T-helper 17 cell (primary cell): Measurements from ENCODE around the gene P2RY6. TPM values are rescaled to one million over a fixed set of nuclear protein-coding genes. Genes with fewer than 3 reads are reported as not detected.

Source experiments
- ATAC-seq: fragments of 150-1000 bp; cut with Tn5 transposase; 2 replicates; pipeline ENCODE4 v1.10.0; 2021; ENCODE audit warnings: mild to moderate bottlenecking, moderate library complexity
- DNase-seq, 3 donors: peaks; one replicate each; pipeline versions ENCODE4 v3.0.0 to v3.0.0-alpha.2; 2020 to 2021
- H3K9me3 ChIP-seq: one replicate; pipeline ENCODE4 v1.7.0; 2013; ENCODE audit warnings: low read length, mild to moderate bottlenecking; ENCODE audit not compliant: control insufficient read depth, poor library complexity, severe bottlenecking
- H3K27ac Mint-ChIP-seq: one replicate; pipeline ENCODE4 v1.8.0; 2022; ENCODE audit warnings: mild to moderate bottlenecking, moderate library complexity, mixed read lengths
- H3K27me3 Mint-ChIP-seq: one replicate; pipeline ENCODE4 v1.8.0; 2022; ENCODE audit warnings: mixed read lengths
- H3K36me3 Mint-ChIP-seq: one replicate; pipeline ENCODE4 v1.8.0; 2022; ENCODE audit warnings: low read depth, mixed read lengths
- H3K4me1 Mint-ChIP-seq: one replicate; pipeline ENCODE4 v1.8.0; 2022; ENCODE audit warnings: mild to moderate bottlenecking, mixed read lengths
- H3K4me3 Mint-ChIP-seq: one replicate; pipeline ENCODE4 v1.8.0; 2022; ENCODE audit warnings: mild to moderate bottlenecking, moderate library complexity, mixed read lengths
- total RNA-seq, 4 donors: library from RNA in 2 of 4; stranded (reverse) in 2 of 4; gene quantifications; one replicate each; pipeline ENCODE4 v1.2.3 and lab custom pipeline; 2022 to 2026

P2RY6 gene
- total RNA-seq, 2 donors from 2014 or later, result not detected

DNA sequence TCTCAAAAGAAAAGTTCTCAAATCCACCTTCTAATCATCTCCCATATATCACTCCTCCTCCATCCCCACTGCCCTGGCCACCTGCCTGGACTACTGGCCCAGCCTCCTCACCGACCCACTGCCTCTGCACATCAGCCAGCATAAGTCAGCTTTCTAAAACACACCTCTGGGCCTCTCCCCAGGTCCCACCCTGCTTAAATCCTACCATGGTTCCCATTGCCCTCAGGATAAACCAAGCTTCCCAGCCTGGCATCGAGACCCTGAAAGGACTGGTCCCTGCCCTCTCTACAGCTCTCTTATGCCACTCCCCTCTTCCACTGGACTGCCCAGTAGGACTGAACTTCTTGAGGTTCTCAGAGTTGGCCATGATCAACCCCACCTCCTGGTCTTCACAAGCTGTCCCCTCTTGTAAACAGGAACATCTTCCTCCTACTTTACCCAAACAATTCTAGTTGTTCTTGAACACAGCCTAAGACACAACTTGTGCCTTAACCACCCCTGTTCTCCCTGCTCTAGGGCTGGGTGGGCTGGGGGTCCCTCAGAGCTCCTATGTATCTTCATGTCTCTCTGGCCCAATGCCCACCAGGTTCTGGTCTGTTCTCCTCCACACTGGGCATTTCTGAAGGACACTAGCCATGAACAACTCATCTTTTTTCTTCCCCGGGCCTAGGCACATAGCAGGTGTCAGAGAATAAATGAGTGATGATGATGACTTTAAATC is 12.6 kb upstream of the P2RY6 start:
- no peak overlapping the region for H3K27ac Mint-ChIP-seq
- no peak overlapping the region for H3K4me3 Mint-ChIP-seq
- H3K36me3 Mint-ChIP-seq, result no peaks in the 10 kb centered on the region
- ATAC-seq (no peak), DNase-seq (no peak)
- H3K4me1 Mint-ChIP-seq, result peaks cover 4% of the 10 kb centered on the region
- H3K27me3 Mint-ChIP-seq, result peaks cover 32% of the 10 kb centered on the region
- no peaks in the 10 kb centered on the region for H3K9me3 ChIP-seq

DNA sequence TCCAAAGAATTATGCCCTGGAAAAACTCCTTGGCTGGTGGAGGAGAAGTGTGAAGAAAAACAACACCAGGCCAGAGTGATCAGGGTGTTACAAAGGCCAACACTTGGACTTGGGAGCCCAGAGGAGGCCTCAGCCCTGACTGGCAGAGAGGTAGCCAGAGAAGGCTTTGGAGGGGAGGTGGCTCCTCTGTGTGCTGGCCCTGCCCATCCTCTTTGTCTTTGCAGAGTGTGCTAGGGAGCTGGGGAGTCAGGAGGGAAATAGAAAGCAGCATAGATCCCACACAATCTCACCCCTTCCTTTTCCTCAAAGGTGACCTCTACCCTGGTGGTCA is 12.0 kb upstream of the P2RY6 start:
- DNase-seq (no peak), ATAC-seq (no peak)
- Mint-ChIP-seq H3K27ac (no peak overlapping the region), H3K27me3 (peaks cover 38% of the 10 kb centered on the region), H3K4me3 (no peak overlapping the region), H3K4me1 (peaks cover 6% of the 10 kb centered on the region), H3K36me3 (no peaks in the 10 kb centered on the region)
- no peaks in the 10 kb centered on the region for H3K9me3 ChIP-seq

DNA sequence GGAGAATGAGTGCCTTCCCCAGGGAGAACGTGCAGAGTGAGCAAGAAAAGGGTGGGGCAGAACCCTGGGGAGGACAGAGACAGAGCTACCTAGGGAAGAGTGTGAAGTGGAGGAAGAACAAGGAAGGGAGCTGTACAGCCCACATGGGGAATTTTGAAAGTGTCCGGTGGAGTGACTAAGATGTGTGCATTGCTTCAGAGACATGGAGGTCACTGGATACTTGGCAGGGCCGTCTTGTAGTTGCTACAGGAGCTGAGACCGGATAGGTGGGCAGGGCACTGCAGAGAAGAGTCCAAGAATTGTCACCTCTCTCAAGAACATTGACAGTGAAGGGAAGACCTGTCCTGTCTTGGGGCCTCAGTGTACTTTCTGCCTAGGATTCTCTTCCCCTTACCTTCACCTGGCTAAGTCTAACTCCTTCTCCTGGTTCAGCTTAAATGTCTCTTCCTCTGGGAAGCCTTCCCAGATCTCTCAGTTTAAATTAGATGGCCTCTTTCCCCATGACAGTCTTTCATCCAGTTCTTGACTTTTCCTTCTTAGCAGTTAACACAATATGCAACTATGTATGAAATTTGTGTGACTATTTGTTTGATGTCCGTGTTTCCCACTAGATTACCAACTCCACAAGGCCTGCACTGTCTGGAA is 9.2 kb upstream of the P2RY6 start:
- DNase-seq, result no peak
- Mint-ChIP-seq H3K4me3 (no peak overlapping the region), H3K36me3 (no peaks in the 10 kb centered on the region), H3K27me3 (peaks cover 62% of the 10 kb centered on the region), H3K4me1 (peaks cover 6% of the 10 kb centered on the region), H3K27ac (no peak overlapping the region)
- no peaks in the 10 kb centered on the region for H3K9me3 ChIP-seq
- ATAC-seq, result no peak

DNA sequence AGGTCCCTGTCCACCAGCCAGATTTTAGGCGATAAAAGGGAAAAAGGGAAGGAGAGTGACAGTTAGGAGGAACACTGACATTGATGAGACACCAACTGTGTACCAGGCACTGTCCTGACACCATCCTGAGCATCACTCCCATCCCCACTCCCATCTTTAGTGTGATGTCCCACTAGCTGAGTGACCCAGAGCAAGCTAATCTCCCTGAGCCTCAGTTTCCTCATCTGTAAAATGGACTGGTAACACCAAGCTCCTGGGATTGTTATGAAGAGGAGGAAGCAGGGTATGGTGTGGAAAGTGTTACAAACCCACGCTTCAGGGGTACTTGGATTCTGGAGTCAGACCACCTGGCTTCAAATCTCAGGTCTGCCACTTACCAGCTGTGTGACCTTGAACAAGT is 8.5 kb upstream of the P2RY6 start:
- H3K36me3 Mint-ChIP-seq, result no peaks in the 10 kb centered on the region
- H3K4me1 Mint-ChIP-seq, result peaks cover 6% of the 10 kb centered on the region
- no peak overlapping the region for H3K27ac Mint-ChIP-seq
- H3K27me3 Mint-ChIP-seq, result peaks cover 67% of the 10 kb centered on the region
- no peaks in the 10 kb centered on the region for H3K9me3 ChIP-seq
- ATAC-seq, result no peak
- no peak overlapping the region for H3K4me3 Mint-ChIP-seq
- DNase-seq, result no peak

DNA sequence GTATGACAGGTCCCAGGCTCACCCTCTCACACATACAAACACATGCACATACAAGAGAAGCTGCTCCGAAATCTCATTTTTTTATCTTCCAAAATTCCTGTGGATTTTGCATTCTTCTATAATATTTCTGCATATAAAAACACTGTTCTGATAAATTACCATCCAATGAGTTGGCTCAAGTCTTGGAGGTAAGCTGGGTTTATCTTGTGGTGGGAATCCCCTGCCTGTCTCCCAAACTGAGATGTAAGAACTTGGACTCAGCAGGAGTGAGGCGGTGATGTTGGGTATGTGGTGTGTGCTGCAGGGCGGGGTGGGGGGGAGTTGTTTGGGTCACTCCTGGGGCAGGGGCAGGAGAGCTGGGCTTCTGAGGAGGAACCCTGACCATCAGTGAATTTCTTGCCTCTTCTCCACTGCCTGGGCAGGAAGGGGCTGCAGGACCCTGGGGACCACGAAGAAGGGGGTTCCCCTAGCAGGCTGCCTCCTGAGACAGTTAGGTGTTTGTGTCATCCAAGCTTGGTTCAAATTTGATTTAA is 6.8 kb upstream of the P2RY6 start:
- Mint-ChIP-seq H3K36me3 (no peaks in the 10 kb centered on the region), H3K27me3 (peaks cover 72% of the 10 kb centered on the region), H3K27ac (no peak overlapping the region), H3K4me1 (peaks cover 3% of the 10 kb centered on the region), H3K4me3 (no peak overlapping the region)
- DNase-seq, result no peak
- ATAC-seq, result no peak
- H3K9me3 ChIP-seq, result no peaks in the 10 kb centered on the region

DNA sequence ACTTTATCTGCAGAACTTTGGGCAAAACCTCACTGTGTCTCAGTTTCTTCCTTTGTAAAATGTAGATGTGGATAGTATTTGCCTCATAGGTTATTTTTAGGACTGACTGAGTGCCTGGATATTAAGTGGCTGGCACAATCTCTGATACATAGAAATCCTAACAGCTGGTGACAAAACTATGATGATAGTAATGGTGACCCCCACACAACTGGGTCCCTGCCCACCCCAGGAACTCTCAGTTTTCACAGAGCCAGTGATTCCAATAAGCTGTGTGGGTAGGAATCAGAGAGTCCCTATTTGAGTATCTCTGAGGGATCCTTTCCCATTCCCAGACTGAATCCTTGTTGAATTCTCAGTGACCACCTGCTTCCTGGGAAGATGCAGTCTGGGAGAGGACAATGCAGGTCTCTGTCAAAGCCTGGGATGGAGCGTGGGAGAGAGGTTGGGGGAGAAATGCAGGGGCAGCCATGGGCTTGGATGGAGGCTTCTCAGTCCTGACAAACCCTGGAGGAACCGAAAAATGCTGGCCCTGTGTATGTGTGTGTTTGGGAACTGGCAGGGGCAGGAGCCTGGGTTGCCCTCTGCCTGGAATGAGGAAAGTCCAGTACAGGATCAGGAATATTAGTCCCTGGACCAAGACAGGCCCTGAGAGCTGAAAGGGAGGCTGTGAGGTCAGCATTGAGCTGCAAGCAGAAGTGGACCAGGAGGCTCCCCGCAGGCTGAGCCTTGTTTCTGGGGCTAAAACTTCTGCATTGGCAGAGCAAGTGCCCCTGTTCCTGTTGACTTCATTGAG is 6.1 kb upstream of the P2RY6 start:
- Mint-ChIP-seq H3K36me3 (no peaks in the 10 kb centered on the region), H3K4me1 (peaks cover 3% of the 10 kb centered on the region), H3K4me3 (no peak overlapping the region), H3K27ac (no peak overlapping the region), H3K27me3 (peaks cover 77% of the 10 kb centered on the region)
- ATAC-seq, result no peak
- DNase-seq, result no peak
- no peaks in the 10 kb centered on the region for H3K9me3 ChIP-seq

DNA sequence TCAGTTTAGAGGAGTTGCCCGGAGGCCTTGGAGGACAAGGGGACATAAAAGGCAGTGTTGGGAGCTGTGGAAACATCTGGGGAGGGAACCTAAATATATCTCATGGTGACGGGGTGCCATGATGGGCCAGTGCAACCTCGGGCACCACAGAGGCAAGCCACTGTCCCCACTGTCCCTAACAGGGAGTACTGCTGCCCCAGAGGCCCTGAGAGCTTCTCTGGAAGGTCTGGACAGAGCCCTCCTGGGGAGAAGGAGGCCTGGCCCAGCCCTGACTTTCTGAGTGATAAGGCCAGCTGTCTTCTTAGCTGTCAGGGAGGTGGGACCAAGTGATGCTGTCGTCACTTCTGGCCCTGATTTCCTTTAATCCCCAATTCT is 5.5 kb upstream of the P2RY6 start:
- Mint-ChIP-seq H3K4me1 (peaks cover 3% of the 10 kb centered on the region), H3K36me3 (no peaks in the 10 kb centered on the region), H3K27me3 (peaks cover 80% of the 10 kb centered on the region), H3K27ac (no peak overlapping the region), H3K4me3 (no peak overlapping the region)
- DNase-seq, result no peak
- no peak for ATAC-seq
- no peaks in the 10 kb centered on the region for H3K9me3 ChIP-seq

DNA sequence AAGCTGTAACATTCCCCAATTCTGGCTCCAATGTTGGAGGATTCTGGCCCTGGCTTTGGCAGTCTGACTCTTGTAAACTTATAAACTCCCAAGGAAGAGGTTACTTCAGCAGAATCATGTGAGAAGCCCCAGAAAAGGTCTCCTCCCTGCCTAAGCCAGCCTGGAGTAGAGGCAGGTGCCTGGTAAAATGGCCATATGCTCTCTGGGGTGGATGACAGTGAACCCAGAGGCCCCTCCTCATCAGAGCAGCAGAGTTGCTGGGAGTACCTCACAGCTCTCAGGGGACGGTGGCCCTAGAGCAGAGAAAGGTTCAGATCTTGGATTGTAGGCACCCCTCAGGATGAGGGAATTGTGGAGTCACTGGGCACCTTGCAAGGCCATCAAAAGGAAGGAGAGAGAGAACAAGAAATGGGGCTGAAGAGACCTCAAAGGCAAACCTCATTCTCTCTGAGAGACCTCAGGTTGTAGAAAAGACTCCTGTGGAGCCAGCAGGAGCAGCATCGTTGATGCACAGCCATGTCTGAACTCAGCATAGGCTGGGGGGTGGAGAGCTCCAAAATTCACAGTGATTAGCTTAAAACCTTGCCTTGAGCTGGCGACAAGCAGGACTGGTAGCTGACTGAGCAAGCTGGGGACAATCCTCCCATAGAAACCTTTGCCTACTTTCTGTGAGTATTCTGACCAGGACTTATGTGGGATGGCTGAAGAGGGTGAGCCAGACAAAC is 4.9 kb upstream of the P2RY6 start:
- no peaks in the 10 kb centered on the region for H3K9me3 ChIP-seq
- no peak for ATAC-seq
- Mint-ChIP-seq H3K36me3 (no peaks in the 10 kb centered on the region), H3K27me3 (peaks cover 81% of the 10 kb centered on the region), H3K4me3 (no peak overlapping the region), H3K4me1 (peaks cover 3% of the 10 kb centered on the region), H3K27ac (no peak overlapping the region)
- no peak for DNase-seq

DNA sequence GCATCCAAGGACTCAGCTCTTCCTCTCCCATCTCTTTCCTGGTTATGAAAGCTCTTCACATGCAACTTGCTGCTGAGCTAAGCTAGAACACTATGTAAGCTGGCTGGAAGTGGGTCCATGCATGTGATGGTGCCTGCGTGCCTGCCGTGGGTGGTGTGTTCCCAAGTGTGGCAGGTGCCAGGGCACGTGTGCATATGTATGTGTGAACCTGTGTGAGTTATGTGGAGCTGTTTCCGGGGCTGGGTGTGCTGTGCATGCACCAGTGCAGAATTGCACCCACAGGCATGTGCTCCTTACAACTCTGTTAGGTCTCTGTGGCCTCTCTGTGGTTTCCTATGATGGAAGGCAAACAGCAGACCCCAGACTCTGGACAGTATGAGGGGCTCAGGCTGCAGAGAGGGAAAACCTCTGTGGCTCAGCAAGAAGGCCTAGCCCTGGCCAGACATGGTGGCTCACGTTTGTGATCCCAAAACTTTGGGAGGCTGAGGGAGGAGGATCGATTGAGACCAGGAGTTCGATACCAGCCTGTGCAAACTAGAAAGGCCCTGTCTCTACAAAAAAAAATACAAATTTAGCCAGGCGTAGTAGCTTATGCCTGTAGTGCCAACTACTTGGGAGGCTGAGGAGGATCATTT is 4.1 kb upstream of the P2RY6 start:
- Mint-ChIP-seq H3K4me3 (no peak overlapping the region), H3K36me3 (no peaks in the 10 kb centered on the region), H3K27me3 (peaks cover 78% of the 10 kb centered on the region), H3K4me1 (peaks cover 3% of the 10 kb centered on the region), H3K27ac (no peak overlapping the region)
- no peaks in the 10 kb centered on the region for H3K9me3 ChIP-seq
- DNase-seq (no peak), ATAC-seq (no peak)

DNA sequence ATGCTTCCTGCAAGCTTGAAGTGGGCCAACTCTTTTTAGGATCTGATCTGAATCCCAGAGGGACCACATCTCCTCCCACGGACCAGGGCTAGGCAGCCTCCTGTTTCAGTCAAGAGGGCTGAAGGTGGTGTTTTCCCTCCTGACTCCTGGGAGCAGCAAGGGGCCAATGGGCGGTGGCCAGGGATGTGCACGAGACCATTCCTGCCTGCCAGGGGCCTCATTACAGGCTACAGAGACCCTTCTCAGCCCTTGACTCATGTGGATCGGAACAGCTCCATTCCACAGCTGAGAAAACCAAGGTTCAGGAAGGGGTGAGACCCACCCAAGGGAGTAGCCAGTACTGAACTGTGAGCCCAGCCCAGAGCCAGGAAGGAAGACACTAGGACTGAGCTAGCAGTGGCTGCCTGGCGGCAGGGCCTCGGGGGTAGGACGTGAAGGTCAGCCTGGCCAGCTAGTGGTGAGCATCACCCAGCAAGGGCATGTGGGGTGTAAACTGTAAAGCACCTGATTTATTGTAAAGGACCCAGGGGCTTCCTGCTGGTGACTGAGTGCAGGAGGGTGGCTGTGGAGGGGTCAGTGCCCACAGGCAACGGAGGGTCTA is 3.4 kb upstream of the P2RY6 start:
- Mint-ChIP-seq H3K27ac (no peak overlapping the region), H3K27me3 (peaks cover 71% of the 10 kb centered on the region), H3K36me3 (no peaks in the 10 kb centered on the region), H3K4me1 (peaks cover 3% of the 10 kb centered on the region), H3K4me3 (no peak overlapping the region)
- ATAC-seq, result no peak
- no peak for DNase-seq
- H3K9me3 ChIP-seq, result no peaks in the 10 kb centered on the region

DNA sequence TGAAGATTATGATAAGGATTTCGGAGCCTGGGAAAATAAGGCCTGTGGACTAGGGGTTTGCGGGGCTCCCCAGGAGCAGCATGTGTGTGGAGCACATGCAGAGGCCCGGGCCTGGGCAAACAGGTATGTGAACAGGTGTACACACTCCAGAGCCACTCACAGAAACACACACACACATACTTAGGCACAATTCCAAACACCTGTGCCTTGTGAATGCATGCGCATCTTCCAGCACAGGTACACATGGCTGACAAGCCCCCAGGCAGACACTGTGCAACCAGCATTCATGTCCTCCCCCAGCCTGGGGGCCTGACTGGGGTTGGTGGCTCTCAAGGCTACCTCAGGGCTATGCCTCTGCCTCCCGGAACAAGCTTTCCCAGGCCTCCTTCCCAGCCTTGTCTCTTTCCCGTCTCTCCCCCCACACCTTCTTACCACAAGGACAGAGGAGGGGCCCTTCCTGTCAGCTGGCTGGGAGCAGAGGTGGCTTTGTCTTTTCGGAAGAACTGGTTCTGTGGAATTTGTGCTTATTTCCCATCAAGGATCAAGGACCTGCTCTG is 2.6 kb upstream of the P2RY6 start:
- Mint-ChIP-seq H3K4me1 (peaks cover 3% of the 10 kb centered on the region), H3K27ac (no peak overlapping the region), H3K4me3 (no peak overlapping the region), H3K36me3 (no peaks in the 10 kb centered on the region), H3K27me3 (peaks cover 64% of the 10 kb centered on the region)
- DNase-seq (no peak), ATAC-seq (no peak)
- no peaks in the 10 kb centered on the region for H3K9me3 ChIP-seq
